Suprapubic skin (tissue), 4 donors: Measurements from ENCODE around the gene TCEAL9. TPM values are rescaled to one million over a fixed set of nuclear protein-coding genes. Genes with fewer than 3 reads are reported as not detected.

Experiments used
- DNase-seq, 2 donors: peaks; one replicate each; pipeline ENCODE4 v3.0.0-alpha.2; 2019; ENCODE audit warnings: low spot score in 2 of 2
- H3K27ac ChIP-seq: fragments of 200-600 bp; sonication (generic); one replicate; pipeline ENCODE4 v1.5.1; 2019
- H3K27me3 ChIP-seq: fragments of 200-600 bp; sonication (generic); one replicate; pipeline ENCODE4 v1.5.1; 2019
- H3K36me3 ChIP-seq: fragments of 200-600 bp; sonication (generic); one replicate; pipeline ENCODE4 v1.5.1; 2019
- H3K4me1 ChIP-seq: fragments of 200-600 bp; sonication (generic); one replicate; pipeline ENCODE4 v1.5.1; 2019
- H3K4me3 ChIP-seq: fragments of 200-600 bp; sonication (generic); one replicate; pipeline ENCODE4 v1.5.1; 2019; ENCODE audit warnings: mild to moderate bottlenecking
- H3K9me3 ChIP-seq: fragments of 200-600 bp; sonication (generic); one replicate; pipeline ENCODE4 v1.5.1; 2019
- EP300 ChIP-seq: sonication (generic); formaldehyde crosslinking; IDR thresholded peaks from one replicate; pipeline ENCODE4 v1.6.1; 2017; ENCODE audit warnings: antibody characterized with exemption
- POLR2A ChIP-seq, 2 donors: fragments of 450-650 bp; IDR thresholded peaks; one replicate each; pipeline ENCODE4 v1.6.1; 2017; ENCODE audit warnings: antibody characterized with exemption in 2 of 2, mild to moderate bottlenecking in 2 of 2, moderate library complexity in 2 of 2
- POLR2AphosphoS5 ChIP-seq, 3 donors: sonication (generic); formaldehyde crosslinking; IDR thresholded peaks; one replicate each; pipeline ENCODE4 v1.6.1; 2017; ENCODE audit warnings: antibody characterized with exemption in 3 of 3
- WGBS: methylation state at CpG from one replicate; pipeline ENCODE4 v1.1.5; 2018; 5-methylcytosine and 5-hydroxymethylcytosine counted together
- total RNA-seq, 4 donors: library from RNA; depleted of rRNA; stranded (reverse); fragments of >200 nt; gene quantifications; one replicate each; pipeline ENCODE4 v1.1.0, GENCODE V29; 2016
- TF ChIP-seq, protein P1 (sequence below), 2 donors: fragments of 200-600 bp in 1 of 2; fragments of 450-650 bp in 1 of 2; sonication (generic) in 1 of 2; IDR thresholded peaks; one replicate each; pipeline ENCODE4 v1.5.1; 2016 to 2019; ENCODE audit warnings: antibody characterized with exemption in 2 of 2, mild to moderate bottlenecking in 1 of 2, moderate library complexity in 1 of 2

The TCEAL9 gene
- total RNA-seq, 4 donors from 2014 or later, result 17.4 to 28.0 (median 25.0) TPM

DNA sequence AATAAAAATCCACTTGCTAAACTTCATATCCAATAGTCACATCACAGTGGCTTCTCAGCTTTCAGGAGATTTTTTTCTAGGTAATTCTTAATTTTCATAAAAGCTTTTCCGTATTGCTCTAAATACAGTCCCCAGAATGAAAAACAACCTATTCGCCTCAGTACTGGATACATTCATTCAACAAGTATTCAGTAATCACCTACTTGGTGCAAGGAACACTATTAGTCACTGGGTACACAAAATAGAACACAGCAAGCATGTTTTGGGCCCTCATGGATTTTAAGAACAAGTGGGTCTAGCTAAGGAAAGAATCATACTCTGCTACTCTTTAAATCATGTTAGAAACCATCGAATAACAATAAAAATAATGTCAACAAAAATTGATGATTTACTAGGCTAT, 17.3 kb downstream of the TCEAL9 start:
- 81% methylated on average over 3 of the region's 3 CpGs for WGBS
- no peak overlapping the region for H3K4me3 ChIP-seq
- no peaks in the 10 kb centered on the region for H3K36me3 ChIP-seq
- H3K9me3 ChIP-seq, result no peaks in the 10 kb centered on the region
- DNase-seq, result no peak
- TF ChIP-seq, protein P1, sequence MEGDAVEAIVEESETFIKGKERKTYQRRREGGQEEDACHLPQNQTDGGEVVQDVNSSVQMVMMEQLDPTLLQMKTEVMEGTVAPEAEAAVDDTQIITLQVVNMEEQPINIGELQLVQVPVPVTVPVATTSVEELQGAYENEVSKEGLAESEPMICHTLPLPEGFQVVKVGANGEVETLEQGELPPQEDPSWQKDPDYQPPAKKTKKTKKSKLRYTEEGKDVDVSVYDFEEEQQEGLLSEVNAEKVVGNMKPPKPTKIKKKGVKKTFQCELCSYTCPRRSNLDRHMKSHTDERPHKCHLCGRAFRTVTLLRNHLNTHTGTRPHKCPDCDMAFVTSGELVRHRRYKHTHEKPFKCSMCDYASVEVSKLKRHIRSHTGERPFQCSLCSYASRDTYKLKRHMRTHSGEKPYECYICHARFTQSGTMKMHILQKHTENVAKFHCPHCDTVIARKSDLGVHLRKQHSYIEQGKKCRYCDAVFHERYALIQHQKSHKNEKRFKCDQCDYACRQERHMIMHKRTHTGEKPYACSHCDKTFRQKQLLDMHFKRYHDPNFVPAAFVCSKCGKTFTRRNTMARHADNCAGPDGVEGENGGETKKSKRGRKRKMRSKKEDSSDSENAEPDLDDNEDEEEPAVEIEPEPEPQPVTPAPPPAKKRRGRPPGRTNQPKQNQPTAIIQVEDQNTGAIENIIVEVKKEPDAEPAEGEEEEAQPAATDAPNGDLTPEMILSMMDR (IDR thresholded peaks at IDR 0.05), result no peak
- TF ChIP-seq POLR2AphosphoS5 (IDR thresholded peaks at IDR 0.05) (no peak), POLR2A (IDR thresholded peaks at IDR 0.05) (no peak), EP300 (no peak)
- H3K27ac ChIP-seq, result no peak overlapping the region
- H3K4me1 ChIP-seq, result no peaks in the 10 kb centered on the region
- H3K27me3 ChIP-seq, result no peaks in the 10 kb centered on the region

DNA sequence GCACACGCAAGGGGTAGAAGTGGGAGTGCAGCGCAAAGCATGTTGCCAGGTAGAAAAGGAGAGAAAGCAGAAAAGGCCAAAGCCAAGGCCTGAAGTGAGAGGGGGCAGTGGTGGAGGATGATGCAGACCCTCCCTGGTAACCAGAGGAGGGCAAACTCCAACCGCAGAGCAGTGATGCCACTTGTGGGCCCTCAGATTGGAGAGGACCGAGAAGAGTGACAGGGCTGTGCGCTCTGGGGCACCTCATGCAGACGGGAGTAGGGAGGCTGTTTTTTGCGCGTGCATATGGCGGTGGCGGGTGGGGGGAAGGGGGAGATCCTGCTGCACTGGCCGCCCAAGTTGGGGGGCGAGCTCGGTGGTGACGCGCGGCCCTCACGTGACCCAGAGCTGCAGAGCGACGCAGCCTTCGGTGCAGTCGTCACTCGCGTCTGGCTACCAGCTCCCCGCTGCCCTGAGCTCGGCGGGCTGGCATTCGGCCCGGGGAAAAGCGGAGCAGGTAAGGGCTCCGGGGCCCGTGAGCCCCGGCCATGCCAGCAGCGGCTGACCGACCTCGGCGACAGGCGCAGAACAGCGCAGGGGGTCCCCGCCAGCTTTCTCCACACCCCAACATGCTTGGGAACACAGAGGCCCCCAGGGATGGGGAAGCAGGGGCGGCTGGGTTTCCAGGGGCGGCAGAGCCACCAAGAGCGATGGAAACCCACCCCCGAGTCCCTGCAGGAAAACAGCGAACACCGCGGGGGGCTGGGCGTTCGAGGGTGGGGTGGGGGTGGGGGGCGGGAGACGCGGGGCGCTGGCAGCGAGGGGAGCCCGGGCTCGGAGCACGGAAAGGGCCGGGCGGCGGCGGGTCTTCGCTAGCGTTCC, 20.0 kb downstream of the TCEAL9 start, which contains the start of gene BEX3:
BEX3 (plus strand) TSS at position 421 of the 861 bp plus-strand sequence. CDS start 984 bp downstream, outside the sequence.
- H3K27me3 ChIP-seq, result no peaks in the 10 kb centered on the region
- TF ChIP-seq, protein P1 (IDR thresholded peaks at IDR 0.05), result no peak
- no peak for TF ChIP-seq EP300
- no peak for TF ChIP-seq POLR2A (IDR thresholded peaks at IDR 0.05)
- no peak for TF ChIP-seq POLR2AphosphoS5 (IDR thresholded peaks at IDR 0.05)
- peak within 1 kb of the TSS; percentile 68 for H3K4me3 ChIP-seq
- peak; percentile 65 to 77 for DNase-seq
- H3K27ac ChIP-seq, result peak within 1 kb of the TSS; percentile 75
- H3K36me3 ChIP-seq, result no peaks in the 10 kb centered on the region
- H3K4me1 ChIP-seq, result no peaks in the 10 kb centered on the region
- H3K9me3 ChIP-seq, result no peaks in the 10 kb centered on the region
- WGBS, result 35% methylated on average over 37 of the region's 62 CpGs

DNA sequence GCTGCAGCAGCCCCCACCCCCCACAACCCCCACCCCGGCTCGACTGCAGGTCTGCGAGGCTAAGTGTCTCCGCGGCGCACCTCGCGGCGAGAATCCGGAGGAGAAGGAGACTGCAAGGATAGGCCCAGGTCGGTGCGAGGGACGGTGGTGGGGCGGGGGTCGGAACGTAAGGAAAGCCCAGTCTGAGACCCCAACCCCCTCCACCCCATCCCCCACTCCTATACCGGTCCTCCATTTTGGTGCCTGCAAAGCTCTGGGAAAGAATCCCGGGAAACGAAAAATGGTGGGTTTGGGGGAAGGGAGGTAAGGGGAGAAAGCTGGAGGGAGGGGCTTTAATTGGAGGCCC, 20.6 kb downstream of the TCEAL9 start:
- no peak for TF ChIP-seq EP300
- TF ChIP-seq POLR2A (IDR thresholded peaks at IDR 0.05), result no peak
- TF ChIP-seq POLR2AphosphoS5 (IDR thresholded peaks at IDR 0.05), result no peak
- TF ChIP-seq, protein P1 (IDR thresholded peaks at IDR 0.05), result no peak
- no peaks in the 10 kb centered on the region for H3K27me3 ChIP-seq
- peak overlapping the region; percentile 68 for H3K4me3 ChIP-seq
- H3K9me3 ChIP-seq, result no peaks in the 10 kb centered on the region
- H3K27ac ChIP-seq, result peak overlapping the region; percentile 75
- DNase-seq, result no peak
- no peaks in the 10 kb centered on the region for H3K36me3 ChIP-seq
- no peaks in the 10 kb centered on the region for H3K4me1 ChIP-seq
- WGBS, result 28% methylated on average over 17 of the region's 19 CpGs

DNA sequence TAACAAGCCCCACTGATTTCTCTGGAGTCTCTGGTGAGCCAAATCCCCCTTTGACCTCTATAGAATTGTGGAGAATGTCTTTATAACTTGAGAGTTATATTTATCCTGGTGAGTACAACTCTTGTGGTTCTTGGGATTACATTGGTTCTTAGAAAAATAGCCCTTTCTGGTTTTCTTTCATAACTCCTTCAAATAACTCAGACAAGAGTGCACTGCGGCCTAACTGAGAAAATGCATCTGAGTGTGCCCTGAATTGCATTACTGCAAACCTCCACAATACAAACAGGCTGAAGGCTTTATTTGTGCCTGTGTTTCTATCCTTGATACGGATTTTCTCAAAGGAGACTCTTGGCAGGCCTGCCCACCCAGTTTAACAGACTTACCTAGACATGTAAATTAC, 22.7 kb downstream of the TCEAL9 start:
- Histone ChIP-seq H3K27ac (no peak overlapping the region), H3K4me3 (no peak overlapping the region), H3K27me3 (no peaks in the 10 kb centered on the region), H3K9me3 (no peaks in the 10 kb centered on the region), H3K36me3 (no peaks in the 10 kb centered on the region), H3K4me1 (no peaks in the 10 kb centered on the region)
- 64% methylated on average over 2 of the region's 2 CpGs for WGBS
- DNase-seq, result no peak
- TF ChIP-seq POLR2AphosphoS5 (IDR thresholded peaks at IDR 0.05) (no peak), EP300 (no peak), POLR2A (IDR thresholded peaks at IDR 0.05) (no peak)
- TF ChIP-seq, protein P1 (IDR thresholded peaks at IDR 0.05), result no peak

DNA sequence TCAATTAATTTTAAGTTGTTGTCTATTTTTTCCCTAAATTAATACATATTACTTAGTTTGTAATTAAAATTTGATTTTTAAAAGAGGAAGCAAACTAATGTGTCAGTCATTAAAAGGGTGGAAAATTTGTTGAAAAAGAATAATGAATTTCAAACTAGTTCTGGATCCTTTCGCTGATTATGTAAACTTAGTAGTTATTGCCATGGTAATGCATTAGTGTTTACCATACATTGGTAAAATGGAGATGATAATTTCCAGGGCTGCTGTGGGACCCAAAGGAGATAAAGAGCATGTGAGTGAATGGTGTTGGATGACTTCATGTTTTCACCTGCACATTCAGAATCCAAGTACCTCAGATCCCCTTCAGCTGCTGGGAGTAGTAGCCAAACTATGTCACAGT, 26.6 kb downstream of the TCEAL9 start:
- no peaks in the 10 kb centered on the region for H3K9me3 ChIP-seq
- no peak for TF ChIP-seq POLR2AphosphoS5 (IDR thresholded peaks at IDR 0.05)
- TF ChIP-seq POLR2A (IDR thresholded peaks at IDR 0.05), result no peak
- TF ChIP-seq EP300, result no peak
- TF ChIP-seq, protein P1 (IDR thresholded peaks at IDR 0.05), result no peak
- WGBS, result 97% methylated on average over 1 of the region's 1 CpG
- H3K4me3 ChIP-seq, result no peak overlapping the region
- no peak overlapping the region for H3K27ac ChIP-seq
- no peaks in the 10 kb centered on the region for H3K36me3 ChIP-seq
- DNase-seq, result no peak
- no peaks in the 10 kb centered on the region for H3K4me1 ChIP-seq
- no peaks in the 10 kb centered on the region for H3K27me3 ChIP-seq
